Activated CD4-positive, CD25-positive, alpha-beta regulatory T cell (primary cell): ENCODE measurements around the gene S1PR1.
"Not testable (repeated sequence)": the region's sequence is repeated elsewhere in the genome, so short reads cannot be mapped to it uniquely, and the experiment has no call there.

Source experiments
- DNase-seq, 4 experiments: peaks; one replicate each; lab custom pipeline; 2025; lab: John Stamatoyannopoulos, UW

Gene S1PR1

GRCh38 chr1:101219924-101220870 is 16.6 kb upstream of the S1PR1 start:
- DNase-seq = no peak

GRCh38 chr1:101220906-101221305 is 15.9 kb upstream of the S1PR1 start:
- no peak for DNase-seq

- DNase-seq = no peak
These were observed 14.8 kb upstream of the S1PR1 start for GRCh38 chr1:101221945-101222429.

GRCh38 chr1:101227837-101228236 is 9.0 kb upstream of the S1PR1 start:
- DNase-seq = no peak

- DNase-seq = no peak
These were observed 8.2 kb upstream of the S1PR1 start for GRCh38 chr1:101228424-101229134.

- not testable (repeated sequence) for DNase-seq
These were observed 4.6 kb upstream of the S1PR1 start for GRCh38 chr1:101232182-101232581.

- no peak for DNase-seq
These were observed 3.3 kb upstream of the S1PR1 start for GRCh38 chr1:101233495-101233894.

- DNase-seq = no peak
These were observed 1.6 kb upstream of the S1PR1 start for GRCh38 chr1:101235216-101235695.

GRCh38 chr1:101235696-101236515 is 913 bp upstream of the S1PR1 start:
- DNase-seq = peak in 3 of 4 experiments; percentile 14 to 44 (median 37)

GRCh38 chr1:101237229-101237837 is 514 bp downstream of the S1PR1 start:
- no peak for DNase-seq

GRCh38 chr1:101238031-101238628 is 1.3 kb downstream of the S1PR1 start:
- peak in 3 of 4 experiments; percentile 19 to 27 (median 20) for DNase-seq

GRCh38 chr1:101238681-101239094 is 1.9 kb downstream of the S1PR1 start:
- peak; percentile 66 to 86 (median 74) for DNase-seq

- DNase-seq = no peak
These were observed 2.5 kb downstream of the S1PR1 start for GRCh38 chr1:101239095-101240040.

GRCh38 chr1:101240041-101240430 is 3.2 kb downstream of the S1PR1 start:
- no peak for DNase-seq

GRCh38 chr1:101241485-101242225 is 4.8 kb downstream of the S1PR1 start:
- DNase-seq = no peak

GRCh38 chr1:101242324-101243050 is 5.7 kb downstream of the S1PR1 start:
- no peak for DNase-seq

GRCh38 chr1:101243751-101244150 is 6.9 kb downstream of the S1PR1 start:
- no peak for DNase-seq

GRCh38 chr1:101244842-101245241 is 8.0 kb downstream of the S1PR1 start:
- DNase-seq = no peak
